A673 (cell line): Measurements from ENCODE around the gene CLEC18B. TPM values are rescaled to one million over a fixed set of nuclear protein-coding genes. Genes with fewer than 3 reads are reported as not detected.

Experiments used
- BruUV-seq: library from RNA; stranded (reverse); fragments of 400-500 nt; replicated peaks from 2 replicates; lab custom pipeline; 2021; lab: Mats Ljungman, UMichigan
- CTCF ChIA-PET: fragments of 300-600 bp; sonication (Branson Sonifier 250); formaldehyde crosslinking; loops from one replicate; lab custom pipeline; 2022; ENCODE audit warnings: antibody characterized with exemption; lab: Charles Lee
- POLR2A ChIA-PET: fragments of 300-600 bp; sonication (Branson Sonifier 250); formaldehyde crosslinking; loops from one replicate; lab custom pipeline; 2022; ENCODE audit warnings: antibody characterized with exemption; ENCODE audit not compliant: low non-redundant PET; lab: Charles Lee
- DNase-seq: peaks from one replicate; pipeline ENCODE4 v3.0.0-alpha.2; 2015; ENCODE audit warnings: low spot score
- H3K27ac ChIP-seq: fragments of 200-600 bp; sonication (generic); 2 replicates; pipeline ENCODE4 v1.5.1; 2016; ENCODE audit warnings: mixed run types, low read depth, mild to moderate bottlenecking, mixed read lengths, antibody characterized with exemption, low read length; ENCODE audit not compliant: poor library complexity, severe bottlenecking
- H3K27me3 ChIP-seq: fragments of 200-600 bp; sonication (generic); replicated peaks from 2 replicates; pipeline ENCODE4 v1.6.1; 2017; ENCODE audit warnings: mixed run types, low read depth, mild to moderate bottlenecking, mixed read lengths, antibody characterized with exemption, low read length; ENCODE audit not compliant: insufficient read depth, poor library complexity
- H3K36me3 ChIP-seq: fragments of 200-600 bp; sonication (generic); 2 replicates; pipeline ENCODE4 v1.6.1; 2016; ENCODE audit warnings: mixed run types, mild to moderate bottlenecking, mixed read lengths, antibody characterized with exemption, low read length; ENCODE audit not compliant: insufficient read depth, poor library complexity, severe bottlenecking
- H3K4me1 ChIP-seq: fragments of 200-600 bp; sonication (generic); 2 replicates; pipeline ENCODE4 v1.6.1; 2017; ENCODE audit warnings: mixed run types, mild to moderate bottlenecking, mixed read lengths, antibody characterized with exemption, low read length; ENCODE audit not compliant: insufficient read depth, poor library complexity, severe bottlenecking
- H3K4me3 ChIP-seq: fragments of 200-600 bp; sonication (generic); 2 replicates; pipeline ENCODE4 v1.5.1; 2016; ENCODE audit warnings: low read depth, mixed run types, mild to moderate bottlenecking, mixed read lengths, low read length; ENCODE audit not compliant: poor library complexity, severe bottlenecking
- H3K9me3 ChIP-seq: fragments of 200-600 bp; sonication (generic); 2 replicates; pipeline ENCODE4 v1.6.1; 2016; ENCODE audit warnings: mixed run types, low read depth, mild to moderate bottlenecking, mixed read lengths, antibody characterized with exemption, low read length; ENCODE audit not compliant: poor library complexity, severe bottlenecking
- CTCF ChIP-seq: fragments of 300-800, 200-600 bp; sonication (generic); conservative IDR thresholded peaks from 2 replicates; pipeline ENCODE4 v1.5.1; 2017; ENCODE audit warnings: low read depth, mild to moderate bottlenecking, antibody characterized with exemption, low read length, moderate library complexity, mixed read lengths
- EZH2 ChIP-seq: fragments of 200-600 bp; sonication (generic); IDR thresholded peaks from 2 replicates; pipeline ENCODE4 v1.6.1; 2017; ENCODE audit warnings: borderline replicate concordance, low read depth, mild to moderate bottlenecking, mixed read lengths, antibody characterized with exemption, low read length; ENCODE audit not compliant: poor library complexity, severe bottlenecking
- intact Hi-C: fragments of 100-400 bp; cut with micrococcal nuclease; formaldehyde crosslinking; loops from one replicate; pipeline ENCODE4 v1.10.0; 2022; ENCODE audit not compliant: unreplicated experiment
- total RNA-seq: library from RNA; stranded (reverse); gene quantifications from 2 replicates; pipeline ENCODE4 v1.2.3, GENCODE V29; 2021

CLEC18B gene
- total RNA-seq, 1 experiment from 2014 or later = 37.7 TPM

- BruUV-seq = no TSS peak
- Histone ChIP-seq H3K36me3 (peaks cover 87% of the 10 kb centered on the region), H3K27me3 (no peaks in the 10 kb centered on the region), H3K9me3 (no peaks in the 10 kb centered on the region), H3K27ac (peak overlapping the region; percentile 22), H3K4me3 (no peak overlapping the region), H3K4me1 (no peaks in the 10 kb centered on the region)
- CTCF ChIA-PET = interaction anchor here (1.0 kb wide), 1 partner anchor 9 kb away, joined by 5 read pairs; no protein-coding TSS in a partner anchor
- no peak for DNase-seq
- no peak for TF ChIP-seq CTCF
- no peak for TF ChIP-seq EZH2
- intact Hi-C loops = no loop called here
- POLR2A ChIA-PET = no interaction called here
These were observed 28.2 kb upstream of the CLEC18B start for GRCh38 chr16:74449470-74449869.

DNA sequence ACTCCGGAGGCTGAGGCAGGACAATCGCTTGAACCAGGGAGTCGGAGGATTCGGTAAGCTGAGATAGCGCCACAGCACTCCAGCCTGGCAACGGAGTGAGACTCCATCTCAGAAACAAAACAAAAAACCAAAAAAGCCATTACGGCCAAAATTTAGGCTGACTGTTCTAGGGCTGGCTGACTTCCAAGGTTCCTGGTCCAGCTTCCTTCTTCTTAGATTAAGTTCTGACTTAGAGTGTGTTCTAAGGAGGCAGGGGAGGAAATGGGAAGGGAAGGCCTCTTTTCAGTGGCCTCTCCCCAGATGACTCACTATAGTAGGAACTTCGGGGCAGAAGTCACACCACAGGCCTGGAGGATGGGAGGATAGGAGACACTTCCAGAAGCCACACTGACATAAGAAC, 27.7 kb upstream of the CLEC18B start:
- ChIA-PET CTCF (no interaction called here), POLR2A (no interaction called here)
- TF ChIP-seq EZH2 = no peak
- no peak for TF ChIP-seq CTCF
- Histone ChIP-seq H3K27me3 (no peaks in the 10 kb centered on the region), H3K36me3 (peaks cover 82% of the 10 kb centered on the region), H3K4me3 (no peak overlapping the region), H3K4me1 (no peaks in the 10 kb centered on the region), H3K9me3 (no peaks in the 10 kb centered on the region), H3K27ac (peak overlapping the region; percentile 22)
- peak; percentile 38 for DNase-seq
- BruUV-seq = no TSS peak
- intact Hi-C loops = no loop called here

- Histone ChIP-seq H3K36me3 (peaks cover 71% of the 10 kb centered on the region), H3K9me3 (no peaks in the 10 kb centered on the region), H3K27me3 (no peaks in the 10 kb centered on the region), H3K4me1 (no peaks in the 10 kb centered on the region), H3K27ac (peak overlapping the region; percentile 47), H3K4me3 (no peak overlapping the region)
- no TSS peak for BruUV-seq
- TF ChIP-seq CTCF (no peak), EZH2 (no peak)
- POLR2A ChIA-PET = no interaction called here
- CTCF ChIA-PET = no interaction called here
- DNase-seq = no peak
- intact Hi-C loops = no loop called here
These were observed 26.3 kb upstream of the CLEC18B start for GRCh38 chr16:74447578-74447977.
